ENCODE results near the gene CCDC146. TPM values are rescaled to one million over a fixed set of nuclear protein-coding genes. Genes with fewer than 3 reads are reported as not detected.
"Not testable (repeated sequence)": the region's sequence is repeated elsewhere in the genome, so short reads cannot be mapped to it uniquely, and the experiment has no call there.

CCDC146 gene
- total RNA-seq, 8 experiments from 2014 or later: 3.3 to 32.5 (median 7.7) TPM

GRCh38 chr7:77157446-77157845 lies 35.0 kb downstream of the CCDC146 start:
- ATAC-seq (replicated peaks in 6 of 8): no peak
- H3K4me3 ChIP-seq: no peak overlapping the region
- no peaks in the 10 kb centered on the region for H3K4me1 ChIP-seq (replicated peaks in 1 of 2)
- in situ Hi-C loops (cut with MboI; ENCODE audit: low pct_unique_long_range_greater_than_20kb in 2 of 9, low sequenced_read_pairs in 9 of 9, unreplicated experiment in 9 of 9): no loop called here
- 0 to 80% (median 0%) methylated on average over 1 of the region's 1 CpG; no CpG with 5 or more reads in 2 of the 10 experiments for WGBS, 10 experiments
- H3K27ac ChIP-seq: no peak overlapping the region

DNA sequence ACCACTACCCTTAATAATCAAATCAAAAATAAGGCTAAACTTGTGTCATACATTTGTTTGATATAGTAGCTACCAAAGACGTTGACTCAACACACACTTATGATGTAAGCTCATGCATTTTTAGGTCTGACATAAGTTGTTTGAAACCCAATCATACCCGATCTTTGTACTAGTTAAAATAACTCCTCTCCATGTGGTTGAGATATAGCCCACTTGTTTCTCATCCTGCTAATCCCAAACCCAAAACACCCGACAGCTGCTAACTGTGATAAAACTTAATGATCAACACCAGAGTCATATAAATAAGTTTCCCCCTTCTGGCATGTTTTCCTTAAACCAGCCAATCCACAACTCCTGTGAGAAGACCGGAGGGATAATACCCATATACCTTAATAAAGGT lies 48.7 kb downstream of the CCDC146 start:
- H3K4me3 ChIP-seq; H3K27ac ChIP-seq; in situ Hi-C loops (cut with MboI; ENCODE audit: low pct_unique_long_range_greater_than_20kb in 2 of 9, low sequenced_read_pairs in 9 of 9, unreplicated experiment in 9 of 9); H3K4me1 ChIP-seq (replicated peaks in 1 of 2); ATAC-seq (replicated peaks in 6 of 8): not testable (repeated sequence)
- 70 to 100% (median 90%) methylated on average over 1 to 4 of the region's 4 CpGs for WGBS, 10 experiments

GRCh38 chr7:77172437-77173172 lies 50.2 kb downstream of the CCDC146 start:
- ATAC-seq (replicated peaks in 6 of 8): peak in 3 of 8 experiments; percentile 32 to 84 (median 82)
- H3K4me1 ChIP-seq (replicated peaks in 1 of 2); H3K27ac ChIP-seq; in situ Hi-C loops (cut with MboI; ENCODE audit: low pct_unique_long_range_greater_than_20kb in 2 of 9, low sequenced_read_pairs in 9 of 9, unreplicated experiment in 9 of 9); H3K4me3 ChIP-seq: not testable (repeated sequence)
- 92 to 100% (median 100%) methylated on average over 1 to 2 of the region's 6 CpGs; no CpG with 5 or more reads in 7 of the 10 experiments for WGBS, 10 experiments

- H3K4me1 ChIP-seq (replicated peaks in 1 of 2); H3K27ac ChIP-seq; H3K4me3 ChIP-seq; in situ Hi-C loops (cut with MboI; ENCODE audit: low pct_unique_long_range_greater_than_20kb in 2 of 9, low sequenced_read_pairs in 9 of 9, unreplicated experiment in 9 of 9): not testable (repeated sequence)
- WGBS, 10 experiments: 100% methylated on average over 1 of the region's 4 CpGs; no CpG with 5 or more reads in 9 of the 10 experiments
- ATAC-seq (replicated peaks in 6 of 8): peak in 1 of 8 experiments; percentile 54
These were observed 52.0 kb downstream of the CCDC146 start for GRCh38 chr7:77174418-77174817.

GRCh38 chr7:77175274-77175800 lies 52.9 kb downstream of the CCDC146 start:
- WGBS, 10 experiments: no CpG with 5 or more reads among the region's 3 CpGs
- H3K4me3 ChIP-seq; H3K4me1 ChIP-seq (replicated peaks in 1 of 2); ATAC-seq (replicated peaks in 6 of 8); H3K27ac ChIP-seq; in situ Hi-C loops (cut with MboI; ENCODE audit: low pct_unique_long_range_greater_than_20kb in 2 of 9, low sequenced_read_pairs in 9 of 9, unreplicated experiment in 9 of 9): not testable (repeated sequence)

DNA sequence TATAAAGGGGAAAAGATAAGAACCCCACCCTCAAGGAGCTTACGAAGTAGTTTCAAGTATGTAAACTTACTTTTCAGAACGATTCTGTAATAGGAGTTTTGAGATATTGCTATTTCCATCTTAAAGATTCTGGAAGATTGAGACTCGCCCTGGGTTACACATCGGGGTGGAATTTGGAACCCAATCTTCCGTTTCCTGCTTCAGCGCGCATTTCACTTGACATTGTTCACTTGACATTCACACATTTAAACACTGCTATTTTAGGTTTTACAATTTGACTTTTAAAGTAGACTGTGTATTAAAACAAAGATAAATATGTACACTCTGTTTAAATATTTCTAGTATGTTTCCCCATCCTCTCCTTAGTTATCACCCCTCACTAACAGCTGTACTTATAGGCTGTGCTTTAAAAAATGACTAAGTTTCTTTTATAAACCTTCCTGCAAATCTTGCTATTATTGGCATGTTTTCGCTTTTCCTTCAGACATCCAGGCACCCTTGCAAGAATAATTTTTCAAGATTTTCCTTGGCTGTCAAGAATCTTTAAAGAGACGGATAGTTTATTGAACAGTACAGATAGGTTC lies 55.0 kb downstream of the CCDC146 start:
- 42 to 100% (median 72%) methylated on average over 1 to 8 of the region's 9 CpGs; no CpG with 5 or more reads in 2 of the 10 experiments for WGBS, 10 experiments
- H3K4me1 ChIP-seq (replicated peaks in 1 of 2); in situ Hi-C loops (cut with MboI; ENCODE audit: low pct_unique_long_range_greater_than_20kb in 2 of 9, low sequenced_read_pairs in 9 of 9, unreplicated experiment in 9 of 9); H3K4me3 ChIP-seq; H3K27ac ChIP-seq: not testable (repeated sequence)
- ATAC-seq (replicated peaks in 6 of 8): peak in 1 of 8 experiments; percentile 49

DNA sequence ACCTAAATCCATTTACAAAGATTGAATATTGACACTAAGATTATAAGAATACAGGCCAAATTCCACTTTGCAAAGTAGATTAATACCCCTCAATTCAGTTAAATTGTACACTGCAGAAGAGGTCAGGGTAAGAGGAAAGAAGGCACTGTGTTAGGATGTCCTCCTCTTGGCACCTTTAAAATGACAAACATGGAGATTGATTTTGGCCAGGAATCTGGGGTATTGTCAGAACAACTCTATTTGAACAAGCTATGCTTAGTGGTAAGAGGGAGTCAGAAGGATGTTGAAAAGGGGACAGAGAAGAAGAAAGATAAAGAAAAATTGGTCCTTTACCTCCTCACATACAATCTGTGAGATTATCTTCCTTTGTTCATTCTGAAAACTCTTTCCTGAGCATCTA lies 55.6 kb downstream of the CCDC146 start:
- ATAC-seq (replicated peaks in 6 of 8); H3K27ac ChIP-seq; in situ Hi-C loops (cut with MboI; ENCODE audit: low pct_unique_long_range_greater_than_20kb in 2 of 9, low sequenced_read_pairs in 9 of 9, unreplicated experiment in 9 of 9); H3K4me3 ChIP-seq; H3K4me1 ChIP-seq (replicated peaks in 1 of 2): not testable (repeated sequence)

DNA sequence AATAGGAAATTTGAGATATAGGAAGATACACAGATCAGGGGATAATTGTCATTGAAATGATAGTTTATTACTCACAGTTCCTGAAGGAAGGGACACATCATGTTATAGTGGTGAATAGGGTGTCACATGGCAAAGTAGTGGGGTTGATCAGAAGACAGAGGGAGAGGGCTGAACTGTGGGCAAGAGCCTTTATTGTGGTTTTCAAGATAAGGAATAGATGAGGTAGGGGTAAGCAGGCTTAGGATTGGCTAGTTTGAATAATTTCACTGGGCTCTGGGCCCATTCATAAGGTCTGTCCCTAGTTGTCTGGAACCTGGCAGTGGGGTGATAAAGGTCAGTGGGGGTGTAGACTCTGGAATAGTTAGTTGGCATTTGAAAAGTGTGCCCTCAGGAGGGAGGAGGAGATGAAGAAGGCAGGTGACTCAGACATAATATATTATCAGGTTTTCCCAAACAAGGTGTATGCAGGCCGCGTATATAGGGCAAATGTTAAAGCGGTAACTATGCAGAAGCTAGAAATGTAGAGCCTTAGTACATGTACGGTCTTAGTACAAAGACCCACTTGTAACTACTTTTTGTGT lies 58.7 kb downstream of the CCDC146 start:
- Histone ChIP-seq H3K4me1 (replicated peaks in 1 of 2) (no peaks in the 10 kb centered on the region), H3K4me3 (no peak overlapping the region), H3K27ac (no peak overlapping the region)
- ATAC-seq (replicated peaks in 6 of 8): no peak
- 80 to 100% (median 95%) methylated on average over 1 to 4 of the region's 4 CpGs; no CpG with 5 or more reads in 1 of the 10 experiments for WGBS, 10 experiments
- in situ Hi-C loops (cut with MboI; ENCODE audit: low pct_unique_long_range_greater_than_20kb in 2 of 9, low sequenced_read_pairs in 9 of 9, unreplicated experiment in 9 of 9): no loop called here

DNA sequence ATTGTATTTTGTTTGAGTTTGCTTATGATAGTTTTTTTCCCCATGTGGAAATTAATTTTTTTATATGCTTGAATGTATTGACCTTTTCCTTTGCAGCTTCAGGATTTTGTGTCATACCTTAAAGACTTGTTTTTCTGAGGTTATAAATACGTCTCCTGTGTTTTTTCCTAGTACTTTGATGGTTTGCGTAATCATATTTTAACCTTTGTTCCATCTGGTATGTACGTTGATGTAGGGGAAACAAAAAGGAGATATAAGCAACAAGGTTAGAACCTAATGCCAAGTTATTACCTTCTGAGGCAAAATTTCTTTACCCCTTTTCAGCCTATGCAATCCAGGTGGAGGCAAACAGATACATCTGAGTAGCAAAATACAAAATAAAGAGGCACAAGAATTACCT lies 59.3 kb downstream of the CCDC146 start:
- in situ Hi-C loops (cut with MboI; ENCODE audit: low pct_unique_long_range_greater_than_20kb in 2 of 9, low sequenced_read_pairs in 9 of 9, unreplicated experiment in 9 of 9): no loop called here
- 56 to 94% (median 81%) methylated on average over 2 to 3 of the region's 3 CpGs for WGBS, 10 experiments
- no peak for ATAC-seq (replicated peaks in 6 of 8)
- H3K27ac ChIP-seq: no peak overlapping the region
- no peak overlapping the region for H3K4me3 ChIP-seq
- no peaks in the 10 kb centered on the region for H3K4me1 ChIP-seq (replicated peaks in 1 of 2)

DNA sequence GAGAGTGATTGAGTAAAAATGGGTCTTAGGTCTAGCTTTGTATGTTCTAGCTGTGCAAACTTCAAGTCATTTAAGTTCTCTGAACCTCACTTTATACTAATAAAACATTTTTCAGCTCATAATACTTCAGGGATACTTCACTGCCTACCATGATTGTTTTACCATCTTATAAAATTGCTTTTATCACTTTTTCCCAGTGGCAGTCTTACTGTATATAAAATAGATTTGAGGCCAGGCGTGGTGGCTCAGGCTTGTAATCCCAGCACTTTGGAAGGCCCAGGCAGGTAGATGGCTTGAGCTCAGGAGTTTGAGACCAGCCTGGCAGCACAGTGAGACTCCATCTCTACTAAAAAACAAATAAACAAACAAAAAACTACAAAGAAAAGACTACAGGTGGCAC lies 59.8 kb downstream of the CCDC146 start:
- H3K27ac ChIP-seq: no peak overlapping the region
- in situ Hi-C loops (cut with MboI; ENCODE audit: low pct_unique_long_range_greater_than_20kb in 2 of 9, low sequenced_read_pairs in 9 of 9, unreplicated experiment in 9 of 9): no loop called here
- no peak for ATAC-seq (replicated peaks in 6 of 8)
- no peak overlapping the region for H3K4me3 ChIP-seq
- 71 to 100% (median 100%) methylated on average over 1 of the region's 1 CpG; no CpG with 5 or more reads in 3 of the 10 experiments for WGBS, 10 experiments
- H3K4me1 ChIP-seq (replicated peaks in 1 of 2): no peaks in the 10 kb centered on the region

DNA sequence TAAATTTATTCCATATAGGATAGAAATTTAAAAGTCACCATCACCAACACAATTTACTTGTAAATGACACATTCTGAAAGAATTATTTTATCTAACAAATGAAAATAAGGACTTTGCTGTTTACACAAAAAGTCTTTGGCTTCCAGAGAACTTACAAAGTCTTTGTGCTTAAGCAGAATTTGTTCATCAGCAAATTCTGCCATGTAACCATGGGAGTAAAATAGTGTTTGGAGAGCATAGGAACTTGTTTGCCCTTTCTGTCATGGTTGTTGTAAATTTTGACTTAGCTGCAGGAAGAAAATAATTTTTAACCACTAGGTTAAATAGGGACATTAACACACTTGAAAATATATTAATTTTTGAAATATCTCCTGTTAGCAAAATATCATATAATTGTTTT lies 62.0 kb downstream of the CCDC146 start:
- in situ Hi-C loops (cut with MboI; ENCODE audit: low pct_unique_long_range_greater_than_20kb in 2 of 9, low sequenced_read_pairs in 9 of 9, unreplicated experiment in 9 of 9): no loop called here
- Histone ChIP-seq H3K27ac (no peak overlapping the region), H3K4me3 (no peak overlapping the region), H3K4me1 (replicated peaks in 1 of 2) (no peaks in the 10 kb centered on the region)
- ATAC-seq (replicated peaks in 6 of 8): peak in 1 of 8 experiments; percentile 64

- Histone ChIP-seq H3K4me3 (no peak overlapping the region), H3K4me1 (replicated peaks in 1 of 2) (no peaks in the 10 kb centered on the region), H3K27ac (no peak overlapping the region)
- ATAC-seq (replicated peaks in 6 of 8): peak in 2 of 8 experiments; percentile 52 to 55
- in situ Hi-C loops (cut with MboI; ENCODE audit: low pct_unique_long_range_greater_than_20kb in 2 of 9, low sequenced_read_pairs in 9 of 9, unreplicated experiment in 9 of 9): no loop called here
- 0 to 96% (median 83%) methylated on average over 1 to 3 of the region's 3 CpGs; no CpG with 5 or more reads in 1 of the 10 experiments for WGBS, 10 experiments
These were observed 62.6 kb downstream of the CCDC146 start for GRCh38 chr7:77184990-77185389.

DNA sequence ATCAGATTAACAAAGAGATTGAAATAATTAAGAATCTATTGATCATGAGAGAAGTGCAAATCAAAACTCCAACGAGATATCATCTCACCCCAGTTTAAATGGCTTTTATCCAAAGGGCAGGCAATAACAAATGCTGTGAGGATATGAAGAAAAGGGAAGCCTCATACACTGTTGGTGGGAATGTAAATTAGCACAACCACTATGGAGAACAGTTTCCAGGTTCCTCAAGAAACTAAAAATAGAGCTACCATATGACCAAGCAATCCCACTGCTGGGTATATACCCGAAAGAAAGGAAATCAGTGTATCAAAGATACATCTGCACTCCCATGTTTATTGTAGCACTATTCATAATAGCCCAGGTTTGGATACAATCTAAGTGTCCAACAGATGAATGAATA lies 63.5 kb downstream of the CCDC146 start:
- in situ Hi-C loops (cut with MboI; ENCODE audit: low pct_unique_long_range_greater_than_20kb in 2 of 9, low sequenced_read_pairs in 9 of 9, unreplicated experiment in 9 of 9): no loop called here
- Histone ChIP-seq H3K27ac (no peak overlapping the region), H3K4me1 (replicated peaks in 1 of 2) (no peaks in the 10 kb centered on the region), H3K4me3 (no peak overlapping the region)
- WGBS, 10 experiments: 0 to 100% (median 88%) methylated on average over 1 to 2 of the region's 2 CpGs; no CpG with 5 or more reads in 1 of the 10 experiments
- ATAC-seq (replicated peaks in 6 of 8): no peak

Measured in motor neuron (in vitro differentiated cells).